HEK293 (cell line): ENCODE data around the gene SGMS1.

Source experiments
- CTCF ChIA-PET: fragments of 350-600 bp; formaldehyde crosslinking; extraction: SDS; loops from one replicate; lab custom pipeline; 2021; ENCODE audit warnings: antibody characterized with exemption; lab: Yijun Ruan, JAX
- POLR2A ChIA-PET: fragments of 300-600 bp; formaldehyde crosslinking; extraction: SDS; loops from one replicate; lab custom pipeline; 2020; ENCODE audit warnings: antibody characterized with exemption, inconsistent platforms; lab: Yijun Ruan, JAX
- H3K27ac ChIP-seq: fragments of 200-500 bp; sonication (Bioruptor generic); 2 replicates; pipeline ENCODE4 v1.5.1; 2014; ENCODE audit warnings: low read depth, low read length, control low read depth, inconsistent platforms; ENCODE audit errors: extremely low read depth
- H3K36me3 ChIP-seq, 2 experiments: fragments of 200-500 bp in 1 of 2; sonication (Bioruptor generic) in 1 of 2; 1 replicate in 1 of 2; 2 replicates in 1 of 2; pipeline ENCODE4 v1.5.1; 2014 to 2017; ENCODE audit warnings: inconsistent platforms in 2 of 2, low read length in 2 of 2; ENCODE audit not compliant: control insufficient read depth in 2 of 2, insufficient read depth in 1 of 2
- H3K4me1 ChIP-seq: fragments of 200-500 bp; sonication (Bioruptor generic); 2 replicates; pipeline ENCODE4 v1.5.1; 2014; ENCODE audit warnings: mild to moderate bottlenecking, low read length, inconsistent platforms; ENCODE audit not compliant: control insufficient read depth, insufficient read depth
- H3K4me3 ChIP-seq: 2 replicates; pipeline ENCODE4 v1.5.1; 2011; ENCODE audit warnings: low read depth, mild to moderate bottlenecking, control low read depth, low read length, moderate library complexity
- H3K9me3 ChIP-seq: fragments of 200-500 bp; sonication (Bioruptor generic); 2 replicates; pipeline ENCODE4 v1.5.1; 2014; ENCODE audit warnings: low read depth, low read length, inconsistent platforms; ENCODE audit not compliant: control insufficient read depth, insufficient read depth
- KLF1 ChIP-seq: fragments of 450-650 bp; formaldehyde crosslinking; IDR thresholded peaks from 2 replicates; pipeline ENCODE4 v1.5.1; 2016; ENCODE audit warnings: missing biosample characterization, missing genetic modification characterization
- KLF8 ChIP-seq: fragments of 450-650 bp; formaldehyde crosslinking; IDR thresholded peaks from 2 replicates; pipeline ENCODE4 v1.5.1; 2016; ENCODE audit warnings: missing biosample characterization, missing genetic modification characterization
- ZBTB1 ChIP-seq: fragments of 450-650 bp; formaldehyde crosslinking; IDR thresholded peaks from 2 replicates; pipeline ENCODE4 v1.5.1; 2016; ENCODE audit warnings: missing biosample characterization, missing genetic modification characterization
- ZBTB10 ChIP-seq: fragments of 450-650 bp; formaldehyde crosslinking; IDR thresholded peaks from 2 replicates; pipeline ENCODE4 v1.5.1; 2016; ENCODE audit warnings: missing biosample characterization, missing genetic modification characterization
- ZBTB17 ChIP-seq: fragments of 450-650 bp; formaldehyde crosslinking; IDR thresholded peaks from 2 replicates; pipeline ENCODE4 v1.5.1; 2016; ENCODE audit warnings: missing biosample characterization, missing genetic modification characterization
- ZBTB44 ChIP-seq: fragments of 450-650 bp; IDR thresholded peaks from 2 replicates; pipeline ENCODE4 v1.5.1; 2018; ENCODE audit warnings: missing biosample characterization, mild to moderate bottlenecking, missing genetic modification characterization
- ZFP37 ChIP-seq: fragments of 450-650 bp; formaldehyde crosslinking; IDR thresholded peaks from 2 replicates; pipeline ENCODE4 v1.5.1; 2016; ENCODE audit warnings: missing biosample characterization, missing genetic modification characterization
- ZFP69B ChIP-seq: fragments of 450-650 bp; formaldehyde crosslinking; IDR thresholded peaks from 2 replicates; pipeline ENCODE4 v1.5.1; 2016; ENCODE audit warnings: missing biosample characterization, missing genetic modification characterization
- ZNF214 ChIP-seq: fragments of 450-650 bp; formaldehyde crosslinking; IDR thresholded peaks from 2 replicates; pipeline ENCODE4 v1.5.1; 2017; ENCODE audit warnings: missing biosample characterization, mild to moderate bottlenecking, missing genetic modification characterization, borderline replicate concordance
- ZNF248 ChIP-seq: fragments of 450-650 bp; formaldehyde crosslinking; IDR thresholded peaks from 2 replicates; pipeline ENCODE4 v1.5.1; 2017; ENCODE audit warnings: missing biosample characterization, missing genetic modification characterization
- ZNF292 ChIP-seq: fragments of 450-650 bp; formaldehyde crosslinking; IDR thresholded peaks from 2 replicates; pipeline ENCODE4 v1.5.1; 2016; ENCODE audit warnings: low read depth, missing biosample characterization, missing genetic modification characterization, borderline replicate concordance
- ZNF391 ChIP-seq: fragments of 450-650 bp; formaldehyde crosslinking; IDR thresholded peaks from 2 replicates; pipeline ENCODE4 v1.5.1; 2016; ENCODE audit warnings: low read depth, missing biosample characterization, missing genetic modification characterization, borderline replicate concordance
- ZNF394 ChIP-seq: fragments of 450-650 bp; formaldehyde crosslinking; IDR thresholded peaks from 2 replicates; pipeline ENCODE4 v1.5.1; 2016; ENCODE audit warnings: missing biosample characterization, missing genetic modification characterization, mild to moderate bottlenecking, moderate library complexity, borderline replicate concordance
- ZNF514 ChIP-seq: fragments of 450-650 bp; formaldehyde crosslinking; IDR thresholded peaks from 2 replicates; pipeline ENCODE4 v1.5.1; 2016; ENCODE audit warnings: missing biosample characterization, missing genetic modification characterization
- ZNF626 ChIP-seq: fragments of 450-650 bp; sonication (Bioruptor Pico); formaldehyde crosslinking; IDR thresholded peaks from 2 replicates; pipeline ENCODE4 v1.5.1; 2018; ENCODE audit warnings: missing biosample characterization, missing genetic modification characterization, inconsistent platforms
- ZNF658 ChIP-seq: fragments of 450-650 bp; formaldehyde crosslinking; IDR thresholded peaks from 2 replicates; pipeline ENCODE4; 2016; ENCODE audit warnings: missing biosample characterization, missing genetic modification characterization
- ZNF677 ChIP-seq: fragments of 450-650 bp; IDR thresholded peaks from 2 replicates; pipeline ENCODE4 v1.5.0; 2018; ENCODE audit warnings: missing biosample characterization, mild to moderate bottlenecking, missing genetic modification characterization, moderate library complexity
- ZNF701 ChIP-seq: fragments of 450-650 bp; formaldehyde crosslinking; IDR thresholded peaks from 2 replicates; pipeline ENCODE4 v1.5.1; 2016; ENCODE audit warnings: missing biosample characterization, missing genetic modification characterization
- ZNF747 ChIP-seq: fragments of 450-650 bp; formaldehyde crosslinking; IDR thresholded peaks from 2 replicates; pipeline ENCODE4 v1.5.1; 2016; ENCODE audit warnings: missing biosample characterization, missing genetic modification characterization
- ZNF76 ChIP-seq: fragments of 450-650 bp; formaldehyde crosslinking; IDR thresholded peaks from 2 replicates; pipeline ENCODE4; 2016; ENCODE audit warnings: low read depth, missing biosample characterization, missing genetic modification characterization, borderline replicate concordance
- ZNF776 ChIP-seq: fragments of 450-650 bp; formaldehyde crosslinking; IDR thresholded peaks from 2 replicates; pipeline ENCODE4 v1.5.0; 2017; ENCODE audit warnings: missing biosample characterization, missing genetic modification characterization, borderline replicate concordance
- ZNF791 ChIP-seq: fragments of 450-650 bp; formaldehyde crosslinking; IDR thresholded peaks from 2 replicates; pipeline ENCODE4 v1.5.1; 2016; ENCODE audit warnings: missing biosample characterization, missing genetic modification characterization
- ZXDB ChIP-seq: fragments of 450-650 bp; formaldehyde crosslinking; IDR thresholded peaks from 2 replicates; pipeline ENCODE4 v1.5.1; 2016; ENCODE audit warnings: missing biosample characterization, missing genetic modification characterization
- TF ChIP-seq, protein P1 (sequence below): fragments of 450-650 bp; formaldehyde crosslinking; IDR thresholded peaks from 2 replicates; pipeline ENCODE4 v1.5.1; 2016; ENCODE audit warnings: missing biosample characterization, missing genetic modification characterization

The SGMS1 gene

DNA sequence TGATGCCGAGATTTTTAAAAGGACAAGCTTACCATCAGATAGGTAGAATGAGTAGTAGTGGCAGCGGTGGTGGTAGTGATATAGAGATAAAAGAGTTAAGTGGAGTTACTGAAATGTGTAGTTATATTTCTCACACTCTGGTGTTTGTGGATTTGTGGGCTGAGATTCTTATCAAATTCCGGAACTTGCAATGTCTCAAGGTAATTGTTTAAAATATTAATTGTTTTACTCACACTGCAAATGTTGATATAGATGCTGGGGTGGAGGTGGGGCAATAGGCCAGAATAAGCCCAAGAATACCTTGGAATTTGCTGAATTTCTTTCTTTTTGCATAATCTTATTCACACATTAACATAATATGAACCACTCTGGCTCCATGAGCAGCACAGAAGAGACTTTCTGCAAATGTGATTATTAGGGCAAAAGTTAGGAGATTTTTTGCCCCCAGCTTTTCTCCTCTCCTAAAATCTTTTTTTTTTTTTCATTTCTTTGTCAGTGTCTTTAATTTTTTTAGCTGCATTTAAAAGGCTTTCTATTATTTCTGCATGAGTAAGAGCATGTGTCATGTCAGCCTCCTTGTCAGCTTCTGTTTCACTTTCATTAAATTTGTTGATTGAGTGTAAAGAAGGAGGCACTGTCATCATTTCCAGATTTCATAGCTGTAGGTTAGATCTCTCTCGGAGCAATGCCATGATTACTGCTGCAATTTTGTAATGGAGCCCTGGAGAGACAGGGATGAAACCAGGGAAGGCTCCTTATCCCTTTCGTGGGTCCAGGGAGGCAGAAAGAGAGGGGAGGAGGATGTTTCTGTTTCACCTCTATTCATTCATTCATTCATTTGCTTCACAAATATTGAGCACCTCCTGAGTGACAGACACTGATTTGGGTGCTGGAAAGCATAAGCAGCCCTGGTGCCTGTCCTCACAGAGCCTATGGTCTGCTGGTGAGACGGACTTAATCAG lies 13.1 kb upstream of the SGMS1 start:
- Histone ChIP-seq H3K9me3 (no peaks in the 10 kb centered on the region), H3K4me3 (no peak overlapping the region), H3K27ac (no peak overlapping the region), H3K36me3 (no peaks in the 10 kb centered on the region), H3K4me1 (no peaks in the 10 kb centered on the region)
- TF ChIP-seq ZBTB44 (tag by site-specific recombination), result no peak
- CTCF ChIA-PET, result no interaction called here
- POLR2A ChIA-PET, result interaction anchor here (1.1 kb wide), 1 partner anchor 13 kb away, joined by 3 read pairs; no protein-coding TSS in a partner anchor

- TF ChIP-seq ZNF248 (no peak), ZNF747 (tag by site-specific recombination) (no peak), ZFP37 (tag by site-specific recombination) (no peak), ZNF394 (tag by site-specific recombination) (no peak), ZNF292 (tag by site-specific recombination) (no peak), ZBTB17 (tag by site-specific recombination) (no peak), KLF8 (tag by site-specific recombination) (no peak), ZNF776 (tag by site-specific recombination) (no peak), ZNF658 (tag by site-specific recombination) (no peak), ZNF514 (tag by site-specific recombination) (no peak), ZNF677 (tag by site-specific recombination) (no peak), ZNF76 (tag by site-specific recombination) (no peak), ZNF214 (tag by site-specific recombination) (no peak), ZNF391 (tag by site-specific recombination) (no peak), ZXDB (tag by site-specific recombination) (no peak), ZFP69B (tag by site-specific recombination) (no peak), ZNF701 (no peak), KLF1 (tag by site-specific recombination) (no peak)
- ChIA-PET CTCF (no interaction called here), POLR2A (no interaction called here)
- Histone ChIP-seq H3K36me3 (no peaks in the 10 kb centered on the region), H3K4me3 (no peak overlapping the region), H3K27ac (no peak overlapping the region), H3K9me3 (no peaks in the 10 kb centered on the region), H3K4me1 (no peaks in the 10 kb centered on the region)
Observed at GRCh38 chr10:50635286-50635685, 11.5 kb upstream of the SGMS1 start.

- Histone ChIP-seq H3K4me1 (no peaks in the 10 kb centered on the region), H3K9me3 (no peaks in the 10 kb centered on the region), H3K27ac (no peak overlapping the region), H3K4me3 (no peak overlapping the region), H3K36me3 (no peaks in the 10 kb centered on the region)
- CTCF ChIA-PET, result no interaction called here
- POLR2A ChIA-PET, result no interaction called here
- no peak for TF ChIP-seq ZBTB1
- TF ChIP-seq ZNF626 (tag by site-specific recombination), result no peak
- TF ChIP-seq ZNF658 (tag by site-specific recombination), result no peak
- TF ChIP-seq, protein P1, sequence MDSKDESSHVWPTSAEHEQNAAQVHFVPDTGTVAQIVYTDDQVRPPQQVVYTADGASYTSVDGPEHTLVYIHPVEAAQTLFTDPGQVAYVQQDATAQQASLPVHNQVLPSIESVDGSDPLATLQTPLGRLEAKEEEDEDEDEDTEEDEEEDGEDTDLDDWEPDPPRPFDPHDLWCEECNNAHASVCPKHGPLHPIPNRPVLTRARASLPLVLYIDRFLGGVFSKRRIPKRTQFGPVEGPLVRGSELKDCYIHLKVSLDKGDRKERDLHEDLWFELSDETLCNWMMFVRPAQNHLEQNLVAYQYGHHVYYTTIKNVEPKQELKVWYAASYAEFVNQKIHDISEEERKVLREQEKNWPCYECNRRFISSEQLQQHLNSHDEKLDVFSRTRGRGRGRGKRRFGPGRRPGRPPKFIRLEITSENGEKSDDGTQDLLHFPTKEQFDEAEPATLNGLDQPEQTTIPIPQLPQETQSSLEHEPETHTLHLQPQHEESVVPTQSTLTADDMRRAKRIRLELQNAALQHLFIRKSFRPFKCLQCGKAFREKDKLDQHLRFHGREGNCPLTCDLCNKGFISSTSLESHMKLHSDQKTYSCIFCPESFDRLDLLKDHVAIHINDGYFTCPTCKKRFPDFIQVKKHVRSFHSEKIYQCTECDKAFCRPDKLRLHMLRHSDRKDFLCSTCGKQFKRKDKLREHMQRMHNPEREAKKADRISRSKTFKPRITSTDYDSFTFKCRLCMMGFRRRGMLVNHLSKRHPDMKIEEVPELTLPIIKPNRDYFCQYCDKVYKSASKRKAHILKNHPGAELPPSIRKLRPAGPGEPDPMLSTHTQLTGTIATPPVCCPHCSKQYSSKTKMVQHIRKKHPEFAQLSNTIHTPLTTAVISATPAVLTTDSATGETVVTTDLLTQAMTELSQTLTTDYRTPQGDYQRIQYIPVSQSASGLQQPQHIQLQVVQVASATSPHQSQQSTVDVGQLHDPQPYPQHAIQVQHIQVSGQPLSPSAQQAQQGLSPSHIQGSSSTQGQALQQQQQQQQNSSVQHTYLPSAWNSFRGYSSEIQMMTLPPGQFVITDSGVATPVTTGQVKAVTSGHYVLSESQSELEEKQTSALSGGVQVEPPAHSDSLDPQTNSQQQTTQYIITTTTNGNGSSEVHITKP, result no peak
- TF ChIP-seq ZNF791 (tag by site-specific recombination), result no peak
- no peak for TF ChIP-seq ZBTB10 (tag by site-specific recombination)
Observed at GRCh38 chr10:50634479-50634878, 10.7 kb upstream of the SGMS1 start.
